CD4-positive, alpha-beta T cell treated with Interleukin-12 subunit alpha and Interleukin-12 subunit beta, for 1 hour (primary cell): ENCODE data around the gene DSG3.

Source experiments
- DNase-seq: peaks from one replicate; pipeline ENCODE4 v3.0.0-alpha.2; 2020

The DSG3 gene, protein sequence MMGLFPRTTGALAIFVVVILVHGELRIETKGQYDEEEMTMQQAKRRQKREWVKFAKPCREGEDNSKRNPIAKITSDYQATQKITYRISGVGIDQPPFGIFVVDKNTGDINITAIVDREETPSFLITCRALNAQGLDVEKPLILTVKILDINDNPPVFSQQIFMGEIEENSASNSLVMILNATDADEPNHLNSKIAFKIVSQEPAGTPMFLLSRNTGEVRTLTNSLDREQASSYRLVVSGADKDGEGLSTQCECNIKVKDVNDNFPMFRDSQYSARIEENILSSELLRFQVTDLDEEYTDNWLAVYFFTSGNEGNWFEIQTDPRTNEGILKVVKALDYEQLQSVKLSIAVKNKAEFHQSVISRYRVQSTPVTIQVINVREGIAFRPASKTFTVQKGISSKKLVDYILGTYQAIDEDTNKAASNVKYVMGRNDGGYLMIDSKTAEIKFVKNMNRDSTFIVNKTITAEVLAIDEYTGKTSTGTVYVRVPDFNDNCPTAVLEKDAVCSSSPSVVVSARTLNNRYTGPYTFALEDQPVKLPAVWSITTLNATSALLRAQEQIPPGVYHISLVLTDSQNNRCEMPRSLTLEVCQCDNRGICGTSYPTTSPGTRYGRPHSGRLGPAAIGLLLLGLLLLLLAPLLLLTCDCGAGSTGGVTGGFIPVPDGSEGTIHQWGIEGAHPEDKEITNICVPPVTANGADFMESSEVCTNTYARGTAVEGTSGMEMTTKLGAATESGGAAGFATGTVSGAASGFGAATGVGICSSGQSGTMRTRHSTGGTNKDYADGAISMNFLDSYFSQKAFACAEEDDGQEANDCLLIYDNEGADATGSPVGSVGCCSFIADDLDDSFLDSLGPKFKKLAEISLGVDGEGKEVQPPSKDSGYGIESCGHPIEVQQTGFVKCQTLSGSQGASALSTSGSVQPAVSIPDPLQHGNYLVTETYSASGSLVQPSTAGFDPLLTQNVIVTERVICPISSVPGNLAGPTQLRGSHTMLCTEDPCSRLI

DNA sequence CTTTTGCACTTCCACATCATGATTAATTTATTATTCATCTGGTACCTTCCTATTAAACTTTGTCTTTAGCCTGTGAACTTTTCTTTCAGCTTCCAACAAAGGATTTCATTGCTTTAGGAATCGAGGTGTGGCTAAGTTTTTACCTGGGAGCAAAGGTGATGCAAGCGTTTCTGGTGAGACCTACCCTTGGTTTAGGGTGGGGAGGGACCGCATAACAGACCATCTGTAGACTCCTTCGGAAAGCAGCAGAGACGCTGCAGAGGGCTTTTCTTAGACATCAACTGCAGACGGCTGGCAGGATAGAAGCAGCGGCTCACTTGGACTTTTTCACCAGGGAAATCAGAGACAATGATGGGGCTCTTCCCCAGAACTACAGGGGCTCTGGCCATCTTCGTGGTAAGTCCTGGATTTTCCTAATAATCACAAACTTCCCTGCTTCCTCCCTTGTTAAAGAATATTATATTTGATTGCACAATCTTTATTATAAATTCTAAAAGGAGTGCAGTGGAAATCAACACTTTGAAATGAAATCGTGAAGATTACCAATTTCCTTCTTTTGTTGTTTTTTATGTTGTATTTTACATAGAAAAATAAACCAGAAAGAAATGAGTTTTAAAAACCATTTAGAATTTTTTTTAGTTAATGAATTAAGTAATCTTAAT is at the start of gene DSG3:
Gene DSG3 (plus strand): TSS at position 212 of the 662 bp plus-strand sequence. CDS start 137 bp downstream, at position 349.
- no peak for DNase-seq

DNA sequence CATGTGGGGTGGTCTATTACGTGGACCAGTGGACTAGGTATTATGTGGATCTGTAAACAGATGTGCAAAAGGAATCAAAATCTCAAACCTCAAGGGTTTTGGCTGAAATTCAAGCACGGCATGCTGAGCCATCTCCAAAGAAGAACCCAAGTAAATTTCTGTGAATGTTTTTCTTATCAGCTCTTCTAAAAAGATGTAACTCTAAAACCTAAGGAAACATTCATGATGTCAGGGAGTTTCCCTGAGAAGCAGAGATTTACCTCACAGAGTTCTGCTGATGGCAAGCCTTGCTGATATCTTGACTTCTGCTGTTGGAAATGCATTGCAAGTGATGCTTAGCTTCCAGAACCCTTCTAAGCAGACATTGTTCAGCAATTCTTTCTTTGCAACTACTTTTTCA is 49.4 kb upstream of the DSG3 start:
- no peak for DNase-seq

DNA sequence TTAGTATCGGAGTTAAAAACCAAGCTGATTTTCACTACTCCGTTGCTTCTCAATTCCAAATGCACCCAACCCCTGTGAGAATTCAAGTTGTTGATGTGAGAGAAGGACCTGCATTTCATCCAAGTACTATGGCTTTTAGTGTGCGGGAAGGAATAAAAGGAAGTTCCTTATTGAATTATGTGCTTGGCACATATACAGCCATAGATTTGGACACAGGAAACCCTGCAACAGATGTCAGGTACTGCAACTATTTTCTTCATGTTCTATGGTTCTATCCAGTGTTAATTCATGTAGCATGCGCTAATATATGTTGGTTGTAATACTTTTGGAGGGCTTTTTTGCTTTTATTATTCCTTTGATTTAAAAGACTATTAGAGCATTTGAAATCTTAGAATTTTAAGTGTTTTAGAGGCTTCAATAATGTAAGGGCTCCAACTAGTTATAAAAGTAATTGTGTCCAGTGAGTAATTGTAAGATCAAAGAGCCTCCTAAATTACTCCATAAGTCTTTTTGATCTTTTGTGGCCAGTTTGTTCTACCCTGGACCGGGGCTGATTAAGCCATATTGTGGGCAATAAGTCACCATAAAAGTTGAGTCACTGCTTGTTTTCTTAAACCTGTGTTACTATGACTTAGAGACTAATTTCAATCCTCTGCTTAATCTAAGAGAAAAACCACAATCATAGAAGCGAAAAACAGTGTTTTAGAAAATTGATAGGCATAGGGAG is 48.1 kb upstream of the DSG3 start:
- no peak for DNase-seq

DNA sequence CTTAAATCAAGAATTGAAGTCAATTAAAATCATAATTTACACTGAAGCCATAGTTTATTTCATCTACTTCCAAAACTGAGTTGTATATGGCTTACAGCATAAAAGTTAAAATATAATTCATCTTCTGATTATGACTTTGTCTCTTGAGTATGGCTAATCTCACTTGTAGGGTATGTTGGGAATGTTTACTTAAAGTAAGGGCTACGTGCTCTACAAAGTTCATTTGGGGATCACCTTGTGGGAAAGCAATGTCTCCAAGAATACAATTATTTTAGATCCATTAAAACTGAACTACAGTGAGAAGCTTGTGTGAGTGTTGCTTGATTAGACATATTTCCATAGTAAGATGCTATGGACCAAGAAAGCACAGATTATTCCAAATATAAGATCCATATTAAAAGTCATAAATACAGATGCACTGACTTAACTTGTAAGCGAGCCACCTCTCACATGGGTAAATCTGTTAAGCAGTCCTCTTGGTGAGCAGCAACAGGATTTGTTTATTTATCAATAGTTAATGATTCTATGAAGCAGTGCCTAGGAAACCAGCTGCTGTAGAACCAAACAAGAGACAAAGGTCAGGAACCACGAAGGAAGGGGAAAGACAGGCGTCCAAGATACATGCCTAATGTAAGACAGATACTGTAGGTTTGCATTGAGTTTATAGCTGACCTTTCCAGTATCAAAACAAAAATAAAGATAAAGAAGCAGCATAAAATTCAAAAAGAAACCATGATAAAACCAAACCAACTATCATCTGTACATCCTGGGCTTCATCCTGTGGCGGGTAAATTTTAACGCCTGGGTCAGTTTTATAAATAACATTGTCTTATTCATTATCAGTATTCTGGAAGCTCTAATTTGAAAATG is 46.1 kb upstream of the DSG3 start:
- DNase-seq: no peak

DNA sequence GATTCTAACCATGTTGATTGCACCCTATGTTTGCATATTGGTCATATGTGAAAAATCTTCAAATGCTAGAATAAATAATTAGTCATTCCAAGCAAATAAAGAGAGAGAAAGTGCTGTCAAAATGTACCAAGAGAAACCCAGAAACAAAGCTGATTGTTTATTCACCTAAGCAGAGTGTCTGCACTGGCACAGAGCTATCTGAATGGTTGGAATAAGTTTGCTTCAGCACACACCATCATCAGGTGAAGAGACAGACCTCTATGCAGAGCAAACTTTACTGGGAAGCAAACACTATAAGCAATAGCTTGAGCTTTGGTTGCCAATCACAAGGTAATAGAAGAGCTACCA is 45.5 kb upstream of the DSG3 start:
- no peak for DNase-seq

DNA sequence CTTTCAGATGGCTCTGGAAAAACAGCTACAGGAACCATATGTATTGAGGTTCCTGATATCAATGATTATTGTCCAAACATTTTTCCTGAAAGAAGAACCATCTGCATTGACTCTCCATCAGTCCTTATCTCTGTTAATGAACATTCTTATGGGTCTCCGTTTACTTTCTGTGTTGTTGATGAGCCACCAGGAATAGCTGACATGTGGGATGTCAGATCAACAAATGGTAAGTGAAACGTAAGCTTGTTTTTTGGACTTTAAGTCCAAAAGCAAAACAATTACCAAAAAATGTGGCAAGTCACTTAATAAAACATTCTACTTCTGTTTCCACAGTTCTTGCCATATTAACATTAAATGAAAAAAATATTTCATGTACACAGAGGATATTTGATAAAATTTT is 44.1 kb upstream of the DSG3 start:
- no peak for DNase-seq

DNA sequence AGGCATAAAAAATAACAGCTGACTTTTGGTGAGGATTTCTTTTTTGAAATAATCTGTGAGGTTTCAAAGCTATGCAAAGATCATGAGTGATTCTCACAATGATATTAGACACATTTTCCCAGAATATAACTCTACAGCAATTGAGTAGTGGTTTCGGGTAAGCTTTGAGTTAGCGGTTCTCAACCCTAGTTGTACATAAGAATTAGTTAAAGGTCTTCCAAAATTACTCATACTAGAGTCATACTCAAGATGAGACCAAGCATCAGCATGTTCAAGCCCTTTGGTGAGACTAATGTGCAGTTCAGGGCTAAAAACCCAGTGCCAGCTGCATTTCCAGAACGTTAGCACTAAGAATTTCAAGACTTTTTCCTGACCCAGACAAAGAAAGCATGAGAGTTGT is 39.9 kb upstream of the DSG3 start:
- DNase-seq: no peak

DNA sequence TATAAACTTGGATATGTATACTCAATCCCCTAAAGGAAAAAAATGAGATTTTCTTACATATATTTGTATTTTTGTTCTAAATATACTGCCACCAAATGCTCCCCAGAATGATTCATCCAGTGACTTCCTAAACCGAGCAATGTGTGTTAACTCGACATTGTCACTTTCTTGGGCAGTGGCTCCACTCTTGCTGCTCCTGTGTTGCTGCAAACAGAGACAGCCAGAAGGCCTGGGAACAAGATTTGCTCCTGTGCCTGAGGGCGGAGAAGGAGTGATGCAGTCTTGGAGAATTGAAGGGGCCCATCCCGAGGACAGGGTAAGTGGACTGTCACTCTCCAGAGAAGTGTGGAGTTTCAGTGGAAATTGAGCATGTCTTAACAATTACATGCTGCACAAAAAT is 38.3 kb upstream of the DSG3 start:
- no peak for DNase-seq

DNA sequence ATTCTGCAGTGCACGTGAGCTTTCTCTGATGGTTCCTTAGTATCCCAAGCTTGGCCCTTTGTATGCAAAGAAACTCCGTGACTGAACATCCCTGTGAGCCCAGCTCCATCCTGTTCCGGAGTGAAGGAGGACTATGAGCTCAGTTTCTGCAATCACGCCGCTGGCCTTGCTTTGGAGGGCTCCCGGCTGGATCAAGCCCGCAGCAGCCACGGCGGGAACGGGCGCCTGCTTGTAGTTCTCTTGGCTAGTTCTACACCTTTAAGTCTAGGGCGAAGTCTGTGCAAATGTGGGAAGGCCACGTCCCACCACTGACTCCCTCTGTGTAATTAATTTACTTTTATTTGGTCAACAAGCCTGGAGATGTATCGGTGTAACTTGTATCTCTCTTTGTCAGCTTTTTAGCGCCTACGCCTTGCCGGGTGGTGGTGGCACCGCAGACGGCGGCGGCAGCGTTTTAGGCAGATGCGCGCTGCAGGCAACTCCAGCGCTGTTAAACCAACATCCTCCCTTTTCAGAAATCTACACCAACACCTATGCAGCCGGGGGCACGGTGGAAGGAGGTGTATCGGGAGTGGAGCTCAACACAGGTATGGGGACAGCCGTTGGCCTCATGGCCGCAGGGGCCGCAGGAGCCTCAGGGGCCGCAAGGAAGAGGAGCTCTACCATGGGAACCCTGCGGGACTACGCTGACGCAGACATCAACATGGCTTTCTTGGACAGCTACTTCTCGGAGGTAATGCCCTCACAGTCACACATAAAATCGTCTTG is 36.6 kb upstream of the DSG3 start:
- no peak for DNase-seq

DNA sequence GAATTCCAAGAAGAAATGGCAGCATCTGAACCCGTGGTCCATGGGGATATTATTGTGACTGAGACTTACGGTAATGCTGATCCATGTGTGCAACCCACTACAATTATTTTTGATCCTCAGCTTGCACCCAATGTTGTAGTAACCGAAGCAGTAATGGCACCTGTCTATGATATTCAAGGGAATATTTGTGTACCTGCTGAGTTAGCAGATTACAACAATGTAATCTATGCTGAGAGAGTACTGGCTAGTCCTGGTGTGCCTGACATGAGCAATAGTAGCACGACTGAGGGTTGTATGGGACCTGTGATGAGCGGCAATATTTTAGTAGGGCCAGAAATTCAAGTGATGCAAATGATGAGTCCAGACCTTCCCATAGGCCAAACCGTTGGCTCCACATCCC is 34.4 kb upstream of the DSG3 start:
- no peak for DNase-seq

DNA sequence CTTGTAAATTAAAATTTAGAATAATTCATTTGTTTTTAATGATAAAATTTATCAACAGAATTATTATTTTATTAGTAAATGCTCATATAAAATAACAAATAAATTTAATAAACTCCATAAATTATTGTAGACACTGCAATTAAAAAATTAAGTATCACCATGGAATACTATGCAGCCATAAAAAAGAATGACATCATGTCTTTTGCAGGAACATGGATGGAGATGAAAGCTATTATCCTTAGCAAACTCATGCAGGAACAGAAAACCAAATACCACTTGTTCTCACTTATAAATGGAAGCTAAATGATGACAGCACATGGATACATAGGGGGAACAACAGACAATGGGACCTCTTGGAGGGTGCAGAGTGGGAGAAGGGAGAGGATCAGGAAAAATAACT is 29.7 kb upstream of the DSG3 start:
- DNase-seq: no peak

DNA sequence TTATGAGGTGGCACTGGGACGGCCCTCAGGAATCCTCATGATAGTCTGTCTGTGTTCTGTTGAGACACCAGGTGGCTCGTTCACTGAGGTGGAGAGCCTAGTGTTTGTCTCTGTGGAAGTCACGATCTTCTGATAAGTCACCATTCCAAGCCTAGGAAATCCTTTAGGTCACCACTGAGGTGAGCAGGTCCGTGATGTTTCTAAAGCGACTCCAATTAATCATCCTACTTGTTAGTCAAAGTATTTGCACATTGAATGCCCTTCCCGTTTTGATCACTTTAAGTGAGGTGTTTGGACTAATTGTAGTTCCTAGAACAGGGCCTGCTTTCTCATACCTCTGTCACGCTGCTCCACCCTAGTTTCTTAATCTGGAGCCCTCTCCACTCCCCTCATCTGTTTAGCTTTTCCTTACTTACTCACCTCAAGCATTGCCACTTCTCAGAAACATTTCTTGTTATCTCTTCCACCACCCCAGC is 28.0 kb upstream of the DSG3 start:
- DNase-seq: no peak

DNA sequence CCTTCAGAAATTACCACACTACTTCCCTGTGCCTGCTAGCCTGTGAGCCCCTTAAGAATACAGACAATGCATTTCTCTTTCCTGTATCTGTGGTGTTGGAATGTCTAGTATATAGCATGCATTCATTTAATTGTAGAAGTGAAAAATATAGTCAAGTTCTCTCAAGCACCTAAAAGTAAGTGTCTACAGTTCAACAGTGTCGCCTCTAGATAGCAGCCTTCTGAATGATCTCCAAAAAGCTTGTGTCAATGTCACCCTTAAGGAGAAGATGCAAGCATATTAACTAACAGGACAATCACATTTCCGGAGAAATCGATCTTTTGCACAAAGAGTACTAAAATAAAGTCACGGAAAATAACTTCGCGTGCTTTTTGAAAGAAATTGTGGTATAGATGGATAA is 27.5 kb upstream of the DSG3 start:
- DNase-seq: no peak

DNA sequence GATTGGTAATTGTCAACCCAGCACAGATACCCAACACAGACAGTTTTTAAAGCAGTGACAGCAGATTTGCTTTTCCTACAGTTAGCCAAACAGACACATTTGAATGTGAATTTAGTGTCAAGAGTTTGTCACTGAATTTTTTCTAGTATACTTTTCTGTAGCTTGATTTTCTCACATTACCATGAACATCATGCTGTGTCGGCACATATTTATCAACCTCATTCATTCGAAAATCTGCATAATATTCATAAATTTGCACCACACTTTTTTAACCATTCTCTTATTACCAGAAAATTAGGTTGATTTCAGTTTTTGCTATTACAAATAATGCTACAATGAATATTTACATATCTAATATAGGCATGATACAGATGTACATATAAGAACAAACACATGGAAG is 27.0 kb upstream of the DSG3 start:
- DNase-seq: no peak

DNA sequence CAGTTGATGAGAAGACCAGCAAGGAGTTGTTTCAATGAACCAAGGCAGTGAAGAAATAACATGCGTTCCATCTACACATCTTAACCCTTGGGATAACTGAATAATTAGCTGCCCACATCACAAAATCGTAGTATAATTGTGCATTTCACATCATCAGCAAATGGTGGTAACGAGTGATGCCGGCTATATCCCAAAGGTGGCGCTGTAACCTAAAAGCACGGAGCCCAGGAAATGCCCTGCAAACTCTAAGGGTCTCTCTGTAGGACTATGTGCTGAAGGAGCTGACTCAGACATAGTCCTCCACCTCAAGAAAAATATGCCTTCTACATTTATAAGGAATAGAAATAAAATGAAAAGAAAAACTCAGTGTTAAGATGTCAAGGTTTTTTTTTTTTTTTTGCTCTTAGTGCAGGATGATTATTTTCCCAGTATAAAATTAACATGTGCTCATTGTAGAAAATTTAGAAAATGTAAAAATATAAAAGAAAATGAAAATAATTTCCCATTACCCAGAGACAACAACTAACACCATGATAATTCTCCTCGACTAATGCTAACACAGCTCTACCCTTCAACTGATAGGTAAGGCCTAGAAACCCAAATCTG is 23.1 kb upstream of the DSG3 start:
- DNase-seq: no peak

DNA sequence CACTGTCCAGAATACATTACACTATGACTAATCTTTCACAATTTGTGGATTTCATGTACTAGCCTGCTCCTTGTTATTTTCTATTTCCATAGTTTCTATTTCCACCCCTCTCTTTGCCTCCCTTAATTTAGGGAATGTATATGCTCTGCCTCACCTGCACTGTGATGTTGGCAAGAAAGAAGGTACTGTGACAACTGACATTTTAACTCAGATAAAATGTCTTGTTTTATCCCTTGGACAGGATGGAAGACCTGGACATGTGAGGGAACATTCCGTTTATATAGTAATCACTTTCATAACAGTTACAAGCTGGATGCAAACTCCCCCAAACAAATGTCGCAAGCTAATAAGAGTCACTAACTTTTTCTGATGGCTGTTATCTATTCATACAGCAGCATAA is 21.5 kb upstream of the DSG3 start:
- no peak for DNase-seq

DNA sequence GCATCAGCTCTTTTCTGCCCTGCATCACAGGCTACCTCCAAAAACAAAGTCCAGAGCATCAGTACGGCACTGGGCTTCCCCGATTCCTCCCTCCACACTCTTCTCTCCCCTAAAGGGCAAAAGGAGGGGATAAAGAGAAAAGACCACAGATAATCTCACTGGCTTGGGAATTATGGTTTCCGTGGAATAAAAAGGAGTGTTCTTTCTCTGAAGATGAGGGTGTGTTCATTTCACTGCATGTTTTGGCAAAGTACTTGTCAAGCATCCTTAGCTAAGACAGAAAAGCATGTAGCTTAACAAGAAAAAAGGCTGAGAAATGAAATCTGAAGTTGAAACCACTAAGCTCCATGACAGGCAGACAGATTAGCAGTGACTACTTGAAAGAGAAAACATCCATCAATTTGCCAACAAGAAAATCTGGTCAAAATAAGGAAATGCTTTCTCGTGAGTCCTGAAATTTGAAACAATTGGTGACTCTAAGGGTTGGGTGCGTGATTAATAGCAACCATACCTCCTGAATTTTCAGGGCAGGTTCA is 20.6 kb upstream of the DSG3 start:
- DNase-seq: no peak

DNA sequence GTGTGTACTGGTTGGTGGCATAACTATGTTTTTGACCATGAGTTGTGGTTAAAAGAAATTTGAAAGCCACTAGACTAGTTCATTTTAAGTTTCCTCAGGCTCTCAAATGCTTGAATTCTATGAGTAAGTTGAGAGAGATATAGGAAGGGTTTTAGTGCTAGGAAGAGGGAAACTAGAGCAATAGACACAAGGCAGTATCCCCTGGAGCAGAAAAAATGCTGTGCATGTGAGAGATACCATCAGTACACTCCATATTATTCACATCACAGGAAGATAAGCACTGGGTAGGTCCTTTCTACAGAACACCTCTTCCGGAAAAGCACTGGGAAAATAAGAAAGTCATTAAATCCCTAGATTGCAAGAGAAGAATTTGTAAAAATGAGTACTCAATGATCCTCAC is 19.3 kb upstream of the DSG3 start:
- DNase-seq: no peak

DNA sequence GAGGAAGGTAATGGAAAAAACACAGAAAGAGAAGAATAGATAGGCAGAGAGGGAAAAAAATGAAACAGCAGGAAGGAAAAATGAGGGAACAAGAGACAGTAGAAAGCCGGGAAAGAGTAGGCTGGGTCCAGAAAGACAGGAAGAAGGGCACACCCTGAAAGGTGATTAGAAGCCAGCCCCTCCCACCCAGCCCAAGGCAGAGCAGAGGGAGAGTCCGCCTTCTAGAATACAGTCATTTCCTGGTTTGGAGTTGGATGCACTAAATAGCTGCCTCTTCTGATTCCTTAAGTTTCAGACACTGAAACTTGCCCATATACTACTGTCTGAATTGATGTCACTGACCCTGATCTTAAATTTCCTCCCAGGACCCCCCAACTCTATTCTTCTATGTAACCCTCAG is 17.9 kb upstream of the DSG3 start:
- DNase-seq: no peak

DNA sequence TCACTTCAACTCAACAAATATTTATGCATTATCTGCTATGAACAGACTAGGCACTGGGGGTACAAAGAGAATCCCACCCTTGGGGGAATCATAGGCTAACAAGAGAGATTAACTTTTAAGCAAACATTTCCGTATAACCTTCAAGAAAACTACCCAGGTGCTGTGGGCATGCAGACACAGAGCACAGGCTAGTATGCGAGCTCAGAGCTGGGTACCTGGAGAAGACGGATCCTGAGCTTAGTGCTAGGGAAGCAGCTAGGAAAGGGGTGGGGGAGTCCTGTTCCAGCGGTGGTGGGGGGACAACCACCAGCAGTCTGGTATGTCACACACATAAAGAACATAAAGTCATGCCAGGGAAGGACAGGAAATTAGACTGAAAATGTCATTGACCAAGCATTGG is 17.5 kb upstream of the DSG3 start:
- no peak for DNase-seq
